Measurements from ENCODE around the gene CNTN1. TPM values are rescaled to one million over a fixed set of nuclear protein-coding genes. Genes with fewer than 3 reads are reported as not detected.

Gene CNTN1
- total and polyA plus RNA-seq, 3 donors from 2014 or later: 12.0 to 24.1 (median 21.7) TPM

GRCh38 chr12:40645361-40645760 is 46.9 kb upstream of the CNTN1 start:
- Histone ChIP-seq H3K4me3 (no peak overlapping the region), H3K27ac (no peak overlapping the region), H3K27me3 (no peaks in the 10 kb centered on the region), H3K36me3 (ENCODE audit: low read depth, missing control alignments) (no peaks in the 10 kb centered on the region), H3K4me1 (no peaks in the 10 kb centered on the region), H3K9me3 (no peaks in the 10 kb centered on the region)
- intact Hi-C loops (cut with DNase I; ENCODE audit: low total_unique reads): no loop called here
- no peak for DNase-seq
- 81 to 87% methylated on average over 3 of the region's 3 CpGs for WGBS, 2 donors
- TF ChIP-seq CTCF (IDR thresholded peaks at IDR 0.05) (no peak), POLR2A (IDR thresholded peaks at IDR 0.05) (no peak)

GRCh38 chr12:40646456-40646855 is 45.8 kb upstream of the CNTN1 start:
- DNase-seq: no peak
- Histone ChIP-seq H3K9me3 (no peaks in the 10 kb centered on the region), H3K4me3 (no peak overlapping the region), H3K27ac (no peak overlapping the region), H3K27me3 (no peaks in the 10 kb centered on the region), H3K36me3 (ENCODE audit: low read depth, missing control alignments) (no peaks in the 10 kb centered on the region), H3K4me1 (no peaks in the 10 kb centered on the region)
- intact Hi-C loops (cut with DNase I; ENCODE audit: low total_unique reads): no loop called here
- 48 to 53% methylated on average over 1 of the region's 1 CpG for WGBS, 2 donors
- TF ChIP-seq POLR2A (IDR thresholded peaks at IDR 0.05): no peak
- no peak for TF ChIP-seq CTCF (IDR thresholded peaks at IDR 0.05)

GRCh38 chr12:40646911-40647310 is 45.3 kb upstream of the CNTN1 start:
- H3K27me3 ChIP-seq: no peaks in the 10 kb centered on the region
- no peaks in the 10 kb centered on the region for H3K4me1 ChIP-seq
- no peak for DNase-seq
- intact Hi-C loops (cut with DNase I; ENCODE audit: low total_unique reads): no loop called here
- H3K36me3 ChIP-seq (ENCODE audit: low read depth, missing control alignments): no peaks in the 10 kb centered on the region
- H3K4me3 ChIP-seq: no peak overlapping the region
- no peak overlapping the region for H3K27ac ChIP-seq
- no peaks in the 10 kb centered on the region for H3K9me3 ChIP-seq
- TF ChIP-seq POLR2A (IDR thresholded peaks at IDR 0.05) (no peak), CTCF (IDR thresholded peaks at IDR 0.05) (no peak)

GRCh38 chr12:40647651-40648050 is 44.6 kb upstream of the CNTN1 start:
- Histone ChIP-seq H3K9me3 (no peaks in the 10 kb centered on the region), H3K4me3 (no peak overlapping the region), H3K27me3 (no peaks in the 10 kb centered on the region), H3K27ac (no peak overlapping the region), H3K4me1 (no peaks in the 10 kb centered on the region), H3K36me3 (ENCODE audit: low read depth, missing control alignments) (no peaks in the 10 kb centered on the region)
- WGBS, 2 donors: 87 to 91% methylated on average over 2 of the region's 2 CpGs
- no peak for DNase-seq
- TF ChIP-seq CTCF (IDR thresholded peaks at IDR 0.05): no peak
- TF ChIP-seq POLR2A (IDR thresholded peaks at IDR 0.05): no peak
- intact Hi-C loops (cut with DNase I; ENCODE audit: low total_unique reads): no loop called here

- TF ChIP-seq POLR2A (IDR thresholded peaks at IDR 0.05) (no peak), CTCF (IDR thresholded peaks at IDR 0.05) (no peak)
- Histone ChIP-seq H3K9me3 (no peaks in the 10 kb centered on the region), H3K4me3 (no peak overlapping the region), H3K4me1 (no peaks in the 10 kb centered on the region), H3K36me3 (ENCODE audit: low read depth, missing control alignments) (no peaks in the 10 kb centered on the region), H3K27me3 (no peaks in the 10 kb centered on the region), H3K27ac (no peak overlapping the region)
- intact Hi-C loops (cut with DNase I; ENCODE audit: low total_unique reads): no loop called here
- DNase-seq: no peak
- 65 to 86% methylated on average over 1 of the region's 1 CpG for WGBS, 2 donors
Measured at GRCh38 chr12:40648519-40648918, 43.7 kb upstream of the CNTN1 start.

Measured in testis (tissue), 3 donors.